ENCODE results near the gene AICDA.
"Not testable (repeated sequence)": the region's sequence is repeated elsewhere in the genome, so short reads cannot be mapped to it uniquely, and the experiment has no call there.

The AICDA gene

GRCh38 chr12:8603286-8603685, 9.4 kb downstream of the AICDA start:
- CTCF ChIA-PET, result no interaction called here
- H3K4me3 ChIP-seq (ENCODE audit: low read depth, low read length), result no peak overlapping the region
- no peak for TF ChIP-seq CTCF (IDR thresholded peaks at IDR 0.05; ENCODE audit: insufficient read depth, low read length, missing control alignments)
- POLR2A ChIA-PET, result no interaction called here
- no peak for DNase-seq (ENCODE audit: low read depth, low spot score)

DNA sequence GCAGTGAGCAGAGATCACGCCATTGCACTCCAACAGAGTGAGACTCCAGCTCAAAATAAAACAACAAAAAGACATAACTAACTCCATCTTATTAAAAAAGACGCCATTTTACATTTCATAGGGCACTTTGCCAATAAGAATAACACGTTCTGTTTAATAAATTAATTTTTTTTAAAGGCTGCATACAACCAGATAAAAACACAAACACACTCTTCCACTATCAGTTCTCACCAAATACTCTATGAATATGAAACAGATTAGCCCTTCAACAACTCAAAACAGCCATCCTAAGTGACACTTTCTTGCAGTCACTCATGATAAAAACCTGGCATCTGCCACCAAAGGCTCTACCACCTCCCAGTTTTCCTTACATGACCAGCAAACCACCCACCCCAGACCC, 16.1 kb downstream of the AICDA start:
- no peak overlapping the region for H3K4me3 ChIP-seq (ENCODE audit: low read depth, low read length)
- TF ChIP-seq CTCF (IDR thresholded peaks at IDR 0.05; ENCODE audit: insufficient read depth, low read length, missing control alignments), result no peak
- no peak for DNase-seq (ENCODE audit: low read depth, low spot score)
- ChIA-PET POLR2A (no interaction called here), CTCF (interaction anchor here (0.6 kb wide), 1 partner anchor 12 kb away, joined by 3 read pairs; no protein-coding TSS in a partner anchor)

GRCh38 chr12:8594072-8594471, 18.6 kb downstream of the AICDA start:
- ChIA-PET CTCF (interaction anchor here (0.8 kb wide), 1 partner anchor 15 kb away, joined by 4 read pairs; no protein-coding TSS in a partner anchor), POLR2A (no interaction called here)
- DNase-seq (ENCODE audit: low read depth, low spot score), result no peak
- H3K4me3 ChIP-seq (ENCODE audit: low read depth, low read length), result no peak overlapping the region
- no peak for TF ChIP-seq CTCF (IDR thresholded peaks at IDR 0.05; ENCODE audit: insufficient read depth, low read length, missing control alignments)

DNA sequence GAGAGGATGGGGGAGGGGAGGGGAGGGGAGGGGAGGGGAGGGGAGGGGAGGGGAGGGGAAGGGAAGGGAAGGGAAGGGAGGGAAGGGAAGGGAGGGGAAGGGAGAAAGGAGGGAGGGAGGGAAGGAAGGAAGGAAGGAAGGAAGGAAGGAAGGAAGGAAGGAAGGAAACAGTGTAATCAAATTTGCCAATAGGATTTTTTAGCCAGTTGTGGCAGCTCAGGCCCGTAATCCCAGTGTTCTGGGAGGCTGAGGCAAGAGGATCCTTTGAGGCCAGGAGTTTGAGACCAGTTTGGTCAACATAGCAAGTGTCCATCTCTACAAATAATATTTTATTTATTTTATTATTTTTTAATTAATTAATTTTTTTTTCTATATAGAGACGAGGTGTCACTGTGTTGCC, 19.4 kb downstream of the AICDA start:
- ChIA-PET CTCF (interaction anchor here (0.8 kb wide), 1 partner anchor 15 kb away, joined by 4 read pairs; no protein-coding TSS in a partner anchor), POLR2A (no interaction called here)
- DNase-seq (ENCODE audit: low read depth, low spot score), result no peak
- H3K4me3 ChIP-seq (ENCODE audit: low read depth, low read length), result no peak overlapping the region
- no peak for TF ChIP-seq CTCF (IDR thresholded peaks at IDR 0.05; ENCODE audit: insufficient read depth, low read length, missing control alignments)

- TF ChIP-seq CTCF (IDR thresholded peaks at IDR 0.05; ENCODE audit: insufficient read depth, low read length, missing control alignments), result no peak
- no peak overlapping the region for H3K4me3 ChIP-seq (ENCODE audit: low read depth, low read length)
- ChIA-PET CTCF (no interaction called here), POLR2A (no interaction called here)
- no peak for DNase-seq (ENCODE audit: low read depth, low spot score)
Observed at GRCh38 chr12:8590842-8591545, 21.7 kb downstream of the AICDA start.

DNA sequence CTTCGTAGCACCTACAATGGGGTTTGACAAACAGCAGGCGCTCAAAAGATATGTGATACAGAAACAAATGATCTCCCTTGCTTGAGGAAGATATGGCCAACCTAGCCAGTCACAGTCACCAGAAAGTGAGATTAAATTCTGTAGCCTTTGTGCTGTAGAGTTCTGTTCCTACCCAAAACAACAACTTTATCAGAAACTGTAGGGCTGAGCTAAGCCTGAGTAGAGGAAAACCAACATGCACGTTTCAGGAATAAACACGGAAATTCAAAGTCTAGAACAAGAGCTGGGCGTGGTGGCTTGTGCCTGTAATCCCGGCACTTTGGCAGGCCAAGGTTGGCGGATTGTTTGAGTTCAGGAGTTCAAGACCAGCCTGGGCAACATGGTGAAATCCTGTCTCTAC, 23.0 kb downstream of the AICDA start:
- no peak overlapping the region for H3K4me3 ChIP-seq (ENCODE audit: low read depth, low read length)
- POLR2A ChIA-PET, result no interaction called here
- DNase-seq (ENCODE audit: low read depth, low spot score), result no peak
- CTCF ChIA-PET, result no interaction called here
- no peak for TF ChIP-seq CTCF (IDR thresholded peaks at IDR 0.05; ENCODE audit: insufficient read depth, low read length, missing control alignments)

- CTCF ChIA-PET, POLR2A ChIA-PET: not testable (repeated sequence)
Observed at GRCh38 chr12:8584478-8584877, 28.2 kb downstream of the AICDA start.

More at GRCh38 chr12:8584478-8584877, 28.2 kb downstream of the AICDA start:
- DNase-seq (ENCODE audit: low read depth, low spot score); H3K4me3 ChIP-seq (ENCODE audit: low read depth, low read length): not testable (repeated sequence)
